NT2/D1 (cell line): ENCODE results near the gene LENG9.

Experiments used
- YY1 ChIP-seq: IDR thresholded peaks from 2 replicates; pipeline ENCODE4 v1.6.1; 2011; ENCODE audit not compliant: insufficient read length, insufficient read depth
- ZNF274 ChIP-seq: IDR thresholded peaks from 2 replicates; pipeline ENCODE4 v1.6.1; 2011; ENCODE audit warnings: mild to moderate bottlenecking, low read depth, low read length

GRCh38 chr19:54429545-54430227 lies 33.9 kb downstream of the LENG9 start:
- no peak for TF ChIP-seq YY1
- TF ChIP-seq ZNF274 = no peak
